Measurements from ENCODE around the gene PVALEF.

The PVALEF gene

GRCh38 chr17:81197831-81198490 is 32.7 kb downstream of the PVALEF start:
- no peak for DNase-seq (ENCODE audit: low read depth)

DNA sequence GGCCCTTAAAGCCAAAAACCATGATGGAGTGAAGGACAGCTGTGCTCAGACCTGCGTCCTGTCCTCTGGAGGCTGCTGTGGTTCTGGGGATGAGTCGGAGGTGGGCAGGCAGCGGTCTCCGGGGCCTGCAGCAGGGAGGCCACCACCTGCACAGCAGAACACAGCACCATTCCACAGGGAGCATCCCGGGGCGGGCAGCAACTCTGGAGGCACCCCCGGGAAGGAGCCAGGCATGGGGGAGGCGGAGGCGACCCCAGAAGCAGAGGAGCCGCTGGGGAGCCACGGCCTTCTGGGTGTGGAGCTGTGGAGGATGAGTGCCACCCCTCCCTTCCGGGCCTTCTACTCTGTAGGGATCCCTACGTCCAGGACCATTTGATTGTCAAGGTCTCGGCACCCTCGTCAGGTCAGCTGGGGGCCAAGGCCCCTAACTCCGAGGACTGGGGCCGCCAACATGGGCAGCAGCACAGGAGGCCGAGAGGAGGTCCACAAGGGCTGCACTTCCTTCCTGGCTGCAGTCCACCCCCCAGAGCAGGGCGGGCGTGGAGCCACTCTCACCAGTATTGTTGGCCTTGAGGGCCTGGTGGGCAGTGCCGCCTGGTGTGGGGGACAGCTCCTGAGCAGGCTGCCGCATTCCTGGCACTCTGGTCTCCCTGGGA is 33.6 kb downstream of the PVALEF start:
- DNase-seq (ENCODE audit: low read depth), result no peak

DNA sequence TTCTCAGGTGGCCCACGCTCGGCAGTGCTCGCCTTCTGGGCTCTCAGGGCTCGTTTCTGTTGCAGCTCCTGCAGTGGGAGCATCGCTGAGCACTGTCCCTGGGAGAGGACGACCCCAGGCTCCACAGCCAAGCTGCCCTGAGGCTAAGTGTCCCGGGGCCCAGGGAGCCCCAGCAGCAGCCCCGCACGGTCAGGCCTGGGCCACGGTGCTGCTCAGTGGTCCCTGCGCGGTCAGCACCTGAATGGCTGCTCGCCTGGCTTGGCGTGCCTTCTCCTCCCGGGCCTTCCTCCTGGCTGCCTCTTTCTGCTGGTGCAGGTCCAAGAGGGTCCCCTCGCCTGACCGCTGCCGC is 34.1 kb downstream of the PVALEF start:
- no peak for DNase-seq (ENCODE audit: low read depth)

DNA sequence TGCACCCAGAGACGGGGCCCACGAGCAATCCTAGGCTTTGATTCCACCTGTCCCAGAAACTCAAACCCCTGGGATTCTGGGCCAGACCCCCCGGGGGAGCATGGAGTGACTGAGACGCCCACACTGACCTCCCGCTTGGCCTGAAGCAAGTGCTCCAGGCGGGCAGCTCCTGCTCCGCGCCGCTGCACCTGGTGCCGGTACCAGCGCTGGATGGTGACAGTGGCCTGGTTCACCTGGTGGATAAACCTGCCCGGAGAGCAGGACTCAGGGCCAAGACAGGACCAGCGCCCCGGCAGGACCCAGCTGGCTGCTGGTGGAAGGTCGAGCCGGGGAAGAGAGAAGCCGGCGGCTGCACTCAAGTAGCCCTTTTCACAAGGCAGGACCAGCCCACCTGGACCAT is 34.9 kb downstream of the PVALEF start:
- DNase-seq (ENCODE audit: low read depth), result no peak

DNA sequence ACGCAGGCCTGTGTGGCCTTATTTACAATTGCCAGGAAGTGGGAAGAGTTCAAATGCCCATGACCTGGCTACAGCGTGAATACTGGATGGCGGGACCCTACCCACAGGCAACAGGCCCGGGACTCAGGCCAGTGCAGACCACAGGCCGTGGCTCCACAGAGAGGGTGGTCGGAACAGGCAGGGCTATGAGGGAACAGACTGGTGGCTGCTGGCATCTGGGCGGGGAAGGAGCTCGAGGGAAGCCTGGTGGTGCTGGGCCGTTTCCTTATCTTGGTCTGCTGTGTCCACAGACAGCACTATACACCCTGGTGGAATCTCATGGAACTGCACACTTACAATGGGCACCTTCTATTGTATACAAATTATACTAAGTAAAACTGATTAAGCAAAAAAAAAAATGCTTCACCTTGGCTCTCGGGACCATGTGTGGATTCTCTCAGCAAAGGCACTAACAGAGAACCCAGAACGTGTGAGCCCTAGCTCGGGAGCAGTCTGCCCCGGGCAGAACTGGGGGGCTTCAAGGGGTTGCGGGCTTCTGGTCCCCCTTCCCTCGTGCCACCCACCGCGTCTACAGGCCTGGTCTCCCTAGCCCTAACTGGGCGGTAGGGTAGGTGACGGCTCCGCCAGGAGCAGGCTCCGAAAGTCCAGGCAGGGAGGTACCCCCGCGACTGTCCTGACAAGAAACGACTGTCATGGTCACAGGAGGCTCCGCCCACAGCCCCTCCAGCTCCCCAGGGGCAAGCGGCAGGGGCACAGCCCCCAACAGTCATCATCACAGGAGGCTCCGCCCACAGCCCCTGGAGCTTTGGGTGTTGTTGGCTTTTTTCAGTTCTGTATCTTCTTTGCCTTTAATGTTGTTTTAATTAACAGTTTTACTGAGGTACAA is 35.6 kb downstream of the PVALEF start:
- DNase-seq (ENCODE audit: low read depth), result no peak

- DNase-seq (ENCODE audit: low read depth), result no peak
Measured at GRCh38 chr17:81202318-81202717, 37.0 kb downstream of the PVALEF start.

DNA sequence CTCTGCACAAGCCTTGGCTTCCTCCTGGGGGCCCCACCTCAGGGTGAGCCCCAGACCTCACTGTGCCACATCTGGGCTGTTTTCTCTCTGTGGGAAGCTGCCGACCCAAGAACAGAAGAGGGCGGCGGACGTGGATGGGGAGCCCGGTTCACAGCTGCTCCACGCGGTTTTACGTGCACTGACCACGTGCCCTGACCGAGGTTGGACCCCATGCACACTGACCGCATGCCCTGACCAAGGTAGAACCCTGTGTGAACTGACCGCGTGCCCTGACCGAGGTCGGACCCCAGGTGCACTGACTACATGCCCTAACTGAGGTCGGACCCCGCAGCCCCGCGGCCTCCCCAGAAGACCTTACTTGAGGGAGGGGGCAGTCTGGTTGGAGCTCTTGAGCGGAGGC is 37.8 kb downstream of the PVALEF start:
- DNase-seq (ENCODE audit: low read depth), result no peak

DNA sequence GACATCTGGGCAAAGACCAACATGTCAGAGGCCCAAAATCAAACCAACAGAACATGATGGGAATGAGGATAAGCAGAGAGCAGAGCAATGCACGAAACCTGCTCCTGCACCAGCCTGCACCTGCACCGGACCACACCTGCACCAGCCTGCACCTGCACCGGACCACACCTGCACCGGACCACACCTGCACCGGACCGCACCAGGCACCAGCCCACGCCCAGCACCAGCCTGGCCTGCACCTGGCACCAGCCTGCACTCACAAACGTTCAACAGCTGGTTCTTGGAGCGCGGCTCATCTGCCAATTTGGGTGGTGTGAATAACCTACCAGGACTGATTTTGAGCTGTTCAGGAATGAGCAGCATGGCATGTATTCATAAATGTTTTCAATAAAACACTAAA is 39.3 kb downstream of the PVALEF start:
- DNase-seq (ENCODE audit: low read depth), result no peak

DNA sequence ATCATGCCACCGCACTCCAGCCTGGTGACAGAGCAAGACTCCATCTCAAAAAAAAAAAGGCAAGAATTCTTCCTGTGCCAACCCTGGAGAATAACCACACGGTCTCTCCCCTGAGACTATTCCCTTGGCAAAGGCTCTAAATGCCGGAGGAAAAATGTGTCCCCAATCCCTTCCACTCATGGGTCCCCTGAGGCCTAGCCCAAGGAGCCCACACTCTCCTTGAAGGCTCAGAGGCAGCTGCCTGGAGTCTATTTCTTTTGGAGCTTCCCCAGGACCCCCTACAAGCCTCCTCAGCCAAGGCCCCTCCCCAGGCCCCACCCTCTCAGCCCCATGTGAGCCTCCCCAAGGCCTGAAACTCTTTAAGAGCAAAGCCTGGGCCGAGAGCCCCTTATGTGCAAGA is 40.9 kb downstream of the PVALEF start:
- no peak for DNase-seq (ENCODE audit: low read depth)

GRCh38 chr17:81206657-81207056 is 41.4 kb downstream of the PVALEF start:
- no peak for DNase-seq (ENCODE audit: low read depth)

GRCh38 chr17:81207610-81208581 is 42.6 kb downstream of the PVALEF start:
- no peak for DNase-seq (ENCODE audit: low read depth)

DNA sequence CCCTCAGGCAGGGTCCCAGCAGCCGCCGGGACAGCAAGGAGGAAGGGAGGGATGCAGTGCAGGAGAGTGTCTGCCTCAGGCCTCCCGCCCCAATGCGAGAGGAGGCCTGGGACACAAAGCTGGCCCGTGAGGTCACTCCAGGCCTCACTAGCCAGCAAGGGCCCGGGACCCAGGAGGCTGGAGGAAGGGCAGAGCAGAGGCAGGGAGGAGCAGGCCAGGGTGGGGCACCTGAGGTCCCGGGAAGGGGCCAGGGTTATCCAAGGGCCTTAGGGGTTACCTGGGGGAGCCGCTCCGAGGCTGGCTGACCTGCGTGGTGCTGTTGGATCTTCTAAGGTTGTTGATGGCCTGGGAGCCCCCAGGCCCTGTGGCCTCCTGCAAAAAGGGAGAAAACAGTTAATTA is 43.3 kb downstream of the PVALEF start:
- no peak for DNase-seq (ENCODE audit: low read depth)

GRCh38 chr17:81209141-81209540 is 43.8 kb downstream of the PVALEF start:
- no peak for DNase-seq (ENCODE audit: low read depth)

GRCh38 chr17:81210466-81210865 is 45.2 kb downstream of the PVALEF start:
- DNase-seq (ENCODE audit: low read depth), result no peak

GRCh38 chr17:81210868-81211267 is 45.6 kb downstream of the PVALEF start:
- no peak for DNase-seq (ENCODE audit: low read depth)

GRCh38 chr17:81212365-81212764 is 47.1 kb downstream of the PVALEF start:
- no peak for DNase-seq (ENCODE audit: low read depth)

DNA sequence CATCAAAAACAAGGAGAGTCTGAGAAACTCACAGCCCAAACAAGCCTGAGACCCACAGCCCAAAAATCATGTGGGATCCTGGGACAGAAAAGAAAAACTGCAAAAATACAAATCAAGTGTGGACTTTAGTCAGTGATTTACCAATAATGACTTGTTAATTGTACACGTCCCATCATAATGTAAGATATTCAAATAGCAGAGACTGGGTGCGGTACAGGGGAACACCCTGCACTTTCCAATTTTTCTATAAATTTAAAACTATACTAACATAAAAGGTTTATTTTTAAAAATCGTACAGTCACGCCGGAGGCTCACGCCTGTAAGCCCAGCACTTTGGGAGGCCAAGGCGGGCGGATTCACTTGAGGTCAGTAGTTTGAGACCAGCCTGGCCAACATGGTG is 48.7 kb downstream of the PVALEF start:
- no peak for DNase-seq (ENCODE audit: low read depth)

- DNase-seq (ENCODE audit: low read depth), result no peak
Measured at GRCh38 chr17:81217491-81217890, 52.2 kb downstream of the PVALEF start.

GRCh38 chr17:81218459-81218858 is 53.2 kb downstream of the PVALEF start:
- no peak for DNase-seq (ENCODE audit: low read depth)

GRCh38 chr17:81218991-81219390 is 53.7 kb downstream of the PVALEF start:
- no peak for DNase-seq (ENCODE audit: low read depth)

GRCh38 chr17:81219476-81220180 is 54.3 kb downstream of the PVALEF start:
- DNase-seq (ENCODE audit: low read depth), result no peak
